Prostate gland (tissue), 2 donors: ENCODE data around the gene ZFAND4.

ENCODE experiments used
- POLR2A ChIP-seq: fragments of 450-650 bp; IDR thresholded peaks from one replicate; pipeline ENCODE4 v1.6.1; 2016; ENCODE audit warnings: antibody characterized with exemption, mild to moderate bottlenecking
- POLR2AphosphoS5 ChIP-seq: sonication (generic); formaldehyde crosslinking; IDR thresholded peaks from one replicate; pipeline ENCODE4 v1.6.1; 2017; ENCODE audit warnings: antibody characterized with exemption
- TF ChIP-seq, protein P1 (sequence below), 4 experiments: fragments of 200-600 bp in 2 of 4; fragments of 450-650 bp in 2 of 4; sonication (generic) in 2 of 4; IDR thresholded peaks; 1 replicate in 3 of 4; 2 replicates in 1 of 4; pipeline ENCODE4 v1.5.1; 2016 to 2019; ENCODE audit warnings: antibody characterized with exemption in 4 of 4, mild to moderate bottlenecking in 2 of 4, moderate library complexity in 2 of 4

DNA sequence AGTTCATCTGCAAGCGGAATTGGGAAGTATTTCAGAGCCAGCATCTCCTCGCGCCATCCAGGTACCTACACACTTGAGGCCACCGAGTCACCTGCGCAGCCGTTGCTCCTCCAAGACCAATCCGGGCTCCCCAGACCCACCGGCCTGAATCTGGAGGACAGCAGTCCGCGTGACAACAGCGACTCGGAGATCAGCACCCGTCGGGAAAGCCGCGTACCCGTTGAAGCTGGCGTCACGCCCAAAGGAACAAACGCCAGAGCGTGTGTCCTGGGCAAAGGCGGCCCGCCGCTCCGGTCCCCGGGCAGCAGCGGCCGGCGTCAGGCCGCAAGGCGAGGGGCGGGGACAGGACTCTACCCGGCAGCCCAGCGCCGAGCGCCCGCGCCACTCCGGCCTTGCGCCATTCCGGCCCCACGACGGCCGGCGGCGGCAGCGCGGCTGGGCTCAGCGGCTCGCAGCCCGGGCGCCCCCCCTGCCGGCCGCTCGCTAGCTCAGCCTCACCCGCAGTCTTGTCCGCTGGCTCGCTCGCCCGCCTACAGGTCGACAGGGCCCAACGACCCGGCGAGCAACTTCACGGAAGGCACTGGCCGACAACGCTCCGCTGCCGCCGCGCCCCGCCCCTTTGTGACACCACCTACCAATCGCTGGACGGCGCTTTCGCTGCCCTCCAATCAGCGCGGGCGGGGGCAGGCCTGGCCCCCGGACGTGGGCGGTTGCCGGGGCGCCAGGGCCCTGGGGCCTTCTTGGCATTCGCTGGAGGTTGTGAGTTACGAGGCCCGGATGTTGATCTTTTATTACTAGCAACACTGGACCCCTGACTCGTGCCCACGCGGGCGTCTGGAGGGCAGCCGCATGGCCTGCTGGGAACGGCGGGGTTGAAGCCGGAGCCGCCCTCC, at the start of gene ZFAND4:
- peak; percentile 57 for TF ChIP-seq POLR2A
- TF ChIP-seq, protein P1, sequence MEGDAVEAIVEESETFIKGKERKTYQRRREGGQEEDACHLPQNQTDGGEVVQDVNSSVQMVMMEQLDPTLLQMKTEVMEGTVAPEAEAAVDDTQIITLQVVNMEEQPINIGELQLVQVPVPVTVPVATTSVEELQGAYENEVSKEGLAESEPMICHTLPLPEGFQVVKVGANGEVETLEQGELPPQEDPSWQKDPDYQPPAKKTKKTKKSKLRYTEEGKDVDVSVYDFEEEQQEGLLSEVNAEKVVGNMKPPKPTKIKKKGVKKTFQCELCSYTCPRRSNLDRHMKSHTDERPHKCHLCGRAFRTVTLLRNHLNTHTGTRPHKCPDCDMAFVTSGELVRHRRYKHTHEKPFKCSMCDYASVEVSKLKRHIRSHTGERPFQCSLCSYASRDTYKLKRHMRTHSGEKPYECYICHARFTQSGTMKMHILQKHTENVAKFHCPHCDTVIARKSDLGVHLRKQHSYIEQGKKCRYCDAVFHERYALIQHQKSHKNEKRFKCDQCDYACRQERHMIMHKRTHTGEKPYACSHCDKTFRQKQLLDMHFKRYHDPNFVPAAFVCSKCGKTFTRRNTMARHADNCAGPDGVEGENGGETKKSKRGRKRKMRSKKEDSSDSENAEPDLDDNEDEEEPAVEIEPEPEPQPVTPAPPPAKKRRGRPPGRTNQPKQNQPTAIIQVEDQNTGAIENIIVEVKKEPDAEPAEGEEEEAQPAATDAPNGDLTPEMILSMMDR (IDR thresholded peaks at IDR 0.05): peak; percentile 44 to 87 (median 70)
- peak; percentile 89 for TF ChIP-seq POLR2AphosphoS5
